NCI-H524 (cell line): ENCODE measurements around the gene PUS1.

Source experiments
- DNase-seq, 2 experiments: peaks; one replicate each; lab custom pipeline; 2025; lab: John Stamatoyannopoulos, UW

Gene PUS1

GRCh38 chr12:131994589-131994988 is 65.5 kb downstream of the PUS1 start:
- no peak for DNase-seq
